IgD-negative memory B cell (primary cell): Measurements from ENCODE around the gene NCEH1. TPM values are rescaled to one million over a fixed set of nuclear protein-coding genes. Genes with fewer than 3 reads are reported as not detected.

Experiments used
- H3K27ac Mint-ChIP-seq, 3 donors: one replicate each; pipeline ENCODE4 v1.8.0; 2020 to 2022; ENCODE audit warnings: mild to moderate bottlenecking in 3 of 3, mixed read lengths in 3 of 3, moderate library complexity in 1 of 3
- H3K27me3 Mint-ChIP-seq: one replicate; pipeline ENCODE4 v1.8.0; 2021; ENCODE audit warnings: mixed read lengths
- H3K36me3 Mint-ChIP-seq: one replicate; pipeline ENCODE4 v1.8.0; 2020; ENCODE audit warnings: mild to moderate bottlenecking, mixed read lengths
- H3K4me1 Mint-ChIP-seq, 3 donors: one replicate each; pipeline ENCODE4 v1.8.0; 2020 to 2022; ENCODE audit warnings: mixed read lengths in 3 of 3, mild to moderate bottlenecking in 1 of 3
- H3K4me3 Mint-ChIP-seq, 4 donors: one replicate each; pipeline ENCODE4 v1.8.0; 2020 to 2022; ENCODE audit warnings: mild to moderate bottlenecking in 4 of 4, mixed read lengths in 4 of 4, moderate library complexity in 3 of 4
- H3K9me3 Mint-ChIP-seq, 3 donors: one replicate each; pipeline ENCODE4 v1.8.0; 2020 to 2021; ENCODE audit warnings: mixed read lengths in 3 of 3, mild to moderate bottlenecking in 1 of 3
- polyA plus RNA-seq: library from polyadenylated mRNA; unstranded; fragments of 300-500 nt; fragmentation: Illumina TruSeq; gene quantifications from one replicate; pipeline ENCODE4 v1.2.3, GENCODE V29; 2021

The NCEH1 gene
- polyA plus RNA-seq, 1 donor from 2014 or later: 4.5 TPM

DNA sequence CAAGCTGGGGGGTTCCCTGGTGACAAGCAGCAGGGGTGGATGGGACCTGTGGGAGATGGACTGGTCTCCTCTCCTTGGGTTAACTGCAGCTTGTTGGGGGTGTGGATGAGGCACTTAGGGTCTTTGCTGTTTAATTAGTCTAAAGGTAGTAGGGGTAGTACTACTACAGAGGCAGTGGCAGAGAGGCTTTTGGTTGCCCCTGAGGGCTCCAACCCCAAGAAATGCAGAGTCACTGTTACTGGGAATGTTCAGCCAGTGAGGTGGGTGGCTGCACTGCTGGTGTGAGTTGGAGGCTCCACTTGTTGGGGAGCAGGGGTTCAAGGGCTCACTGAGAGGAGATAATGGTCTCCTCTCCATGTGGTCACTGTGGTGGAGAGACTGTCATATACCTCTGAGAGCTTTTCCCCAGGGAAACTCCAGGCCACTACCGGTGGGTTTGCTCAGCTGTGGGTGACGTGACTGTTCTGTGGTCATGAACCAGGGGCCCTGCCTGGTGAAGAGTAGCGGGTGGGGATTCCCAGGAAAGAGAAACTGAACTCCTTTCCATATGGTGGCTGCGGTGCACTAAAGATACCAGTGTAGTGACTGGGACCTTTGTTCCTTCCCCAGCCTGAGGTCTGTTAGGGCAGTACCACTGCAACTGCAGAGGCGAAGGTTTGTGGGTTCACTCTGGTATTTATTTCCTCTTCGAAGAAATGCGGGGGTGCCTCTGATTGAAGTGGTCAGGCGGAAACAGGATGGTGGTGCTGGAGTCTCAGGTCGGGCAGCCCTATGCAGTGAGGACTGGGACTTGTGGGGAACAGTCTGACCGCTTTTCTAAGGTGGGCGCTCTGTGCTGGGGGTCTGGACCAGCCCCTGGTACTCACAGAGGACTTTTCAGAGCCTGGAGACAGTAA lies 118.7 kb downstream of the NCEH1 start:
- H3K36me3 Mint-ChIP-seq: no peaks in the 10 kb centered on the region
- peaks cover 0 to 3% (median 0%) of the 10 kb centered on the region in 3 donors for H3K9me3 Mint-ChIP-seq
- peaks cover 24 to 28% (median 25%) of the 10 kb centered on the region in 3 donors for H3K4me1 Mint-ChIP-seq

DNA sequence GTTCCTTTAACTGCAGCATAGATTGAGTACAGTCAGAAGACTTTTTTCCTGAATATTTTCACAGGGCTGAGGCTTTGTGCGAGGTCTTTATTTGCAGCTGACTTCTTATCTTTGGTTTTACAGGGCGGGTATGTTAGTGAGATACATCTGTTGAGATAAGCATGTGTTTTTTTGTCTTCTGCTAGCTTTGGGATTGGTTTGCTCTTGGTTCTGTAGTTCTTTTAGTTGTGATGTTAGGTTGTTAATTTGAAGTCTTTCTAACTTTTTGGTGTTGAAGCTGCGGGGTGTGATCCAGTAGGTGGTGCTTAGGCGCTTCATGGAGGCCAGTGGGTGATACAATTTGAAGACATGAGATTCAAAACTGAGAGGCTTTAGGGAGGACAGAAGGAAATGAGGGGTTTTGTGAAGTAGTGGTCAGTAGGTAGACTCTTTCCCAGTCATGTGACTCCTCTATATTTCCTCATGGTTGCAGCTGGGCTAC lies 119.7 kb downstream of the NCEH1 start:
- H3K9me3 Mint-ChIP-seq: peaks cover 0 to 3% (median 0%) of the 10 kb centered on the region in 3 donors
- peak overlapping the region in 1 of 4 donors; percentile 81 for H3K4me3 Mint-ChIP-seq
- peaks cover 24 to 32% (median 24%) of the 10 kb centered on the region in 3 donors for H3K4me1 Mint-ChIP-seq
- no peaks in the 10 kb centered on the region for H3K27me3 Mint-ChIP-seq
- no peaks in the 10 kb centered on the region for H3K36me3 Mint-ChIP-seq
- peak overlapping the region in 1 of 3 donors; percentile 29 for H3K27ac Mint-ChIP-seq

More for the DNA sequence above, 118.7 kb downstream of the NCEH1 start:
- H3K4me3 Mint-ChIP-seq: peak overlapping the region in 3 of 4 donors; percentile 41 to 60 (median 59)
- peak overlapping the region; percentile 24 to 71 (median 29) for H3K27ac Mint-ChIP-seq
- H3K27me3 Mint-ChIP-seq: no peaks in the 10 kb centered on the region

DNA sequence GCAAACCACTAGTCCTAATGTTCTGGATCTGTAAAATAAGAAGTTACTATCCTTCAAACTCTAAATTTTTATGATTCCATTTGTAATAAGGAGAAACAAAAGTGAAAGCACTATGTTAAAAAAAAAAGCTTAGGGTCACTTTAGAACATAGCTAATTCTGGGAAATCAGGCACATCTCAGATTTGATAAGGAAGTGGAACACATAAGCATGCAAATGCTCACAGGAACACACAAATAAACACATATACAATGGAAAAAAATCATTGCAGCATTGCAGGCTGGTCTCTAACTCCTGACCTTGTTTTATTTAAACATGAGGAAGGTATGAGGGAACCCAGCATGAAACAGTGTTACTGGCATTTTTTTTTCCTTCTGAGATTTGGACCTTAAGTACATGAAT lies 124.4 kb downstream of the NCEH1 start:
- Mint-ChIP-seq H3K27ac (no peak overlapping the region), H3K4me1 (peaks cover 6 to 16% (median 9%) of the 10 kb centered on the region in 3 donors), H3K4me3 (no peak overlapping the region)

DNA sequence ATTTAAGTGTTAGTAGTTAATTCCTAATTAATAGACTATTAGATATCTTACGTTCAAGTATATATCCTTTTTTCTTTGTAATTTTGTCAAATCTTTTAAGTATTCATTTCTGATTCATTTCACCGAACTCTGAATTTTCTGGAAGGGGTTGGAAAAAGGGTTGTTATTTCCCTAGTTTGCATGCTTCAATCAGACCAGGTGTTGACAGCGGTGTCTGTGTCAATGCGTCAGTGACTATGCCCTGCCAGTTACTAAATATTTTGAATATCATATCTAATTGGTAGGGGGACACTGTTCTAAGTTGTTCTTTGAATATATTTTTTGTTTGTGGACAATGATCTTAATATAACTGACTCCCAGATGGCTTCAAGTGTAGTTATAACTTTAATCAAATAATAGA lies 124.9 kb downstream of the NCEH1 start:
- H3K27me3 Mint-ChIP-seq: no peaks in the 10 kb centered on the region
- H3K36me3 Mint-ChIP-seq: no peaks in the 10 kb centered on the region
- H3K4me3 Mint-ChIP-seq: peak overlapping the region in 1 of 4 donors; percentile 23
- H3K4me1 Mint-ChIP-seq: peaks cover 8 to 17% (median 12%) of the 10 kb centered on the region in 3 donors
- H3K9me3 Mint-ChIP-seq: peaks cover 0 to 3% (median 0%) of the 10 kb centered on the region in 3 donors
- no peak overlapping the region for H3K27ac Mint-ChIP-seq

More for the DNA sequence above, 124.4 kb downstream of the NCEH1 start:
- no peaks in the 10 kb centered on the region for H3K36me3 Mint-ChIP-seq
- peaks cover 0 to 3% (median 0%) of the 10 kb centered on the region in 3 donors for H3K9me3 Mint-ChIP-seq
- H3K27me3 Mint-ChIP-seq: no peaks in the 10 kb centered on the region

DNA sequence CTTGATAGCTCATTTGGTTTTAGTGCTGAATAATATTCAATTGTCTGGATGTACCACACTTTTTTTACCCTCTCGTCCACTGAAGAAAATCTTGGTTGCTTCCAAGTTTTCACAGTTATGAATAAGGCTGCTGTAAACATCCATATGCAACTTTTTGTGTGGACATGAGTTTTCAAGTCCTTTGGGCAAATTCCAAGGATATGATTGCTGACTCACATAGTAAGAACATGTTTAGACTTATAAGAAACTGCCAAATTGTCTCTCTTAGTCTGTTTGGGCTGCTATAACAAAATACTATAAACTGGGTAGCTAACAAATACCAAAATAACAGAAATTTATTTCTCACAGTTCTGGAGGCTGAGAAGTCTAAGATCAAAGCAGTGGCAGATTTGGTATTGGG lies 128.2 kb downstream of the NCEH1 start:
- Mint-ChIP-seq H3K4me3 (no peak overlapping the region), H3K36me3 (no peaks in the 10 kb centered on the region), H3K27me3 (no peaks in the 10 kb centered on the region), H3K9me3 (no peaks in the 10 kb centered on the region), H3K4me1 (peaks cover 20 to 28% (median 26%) of the 10 kb centered on the region in 3 donors), H3K27ac (no peak overlapping the region)

DNA sequence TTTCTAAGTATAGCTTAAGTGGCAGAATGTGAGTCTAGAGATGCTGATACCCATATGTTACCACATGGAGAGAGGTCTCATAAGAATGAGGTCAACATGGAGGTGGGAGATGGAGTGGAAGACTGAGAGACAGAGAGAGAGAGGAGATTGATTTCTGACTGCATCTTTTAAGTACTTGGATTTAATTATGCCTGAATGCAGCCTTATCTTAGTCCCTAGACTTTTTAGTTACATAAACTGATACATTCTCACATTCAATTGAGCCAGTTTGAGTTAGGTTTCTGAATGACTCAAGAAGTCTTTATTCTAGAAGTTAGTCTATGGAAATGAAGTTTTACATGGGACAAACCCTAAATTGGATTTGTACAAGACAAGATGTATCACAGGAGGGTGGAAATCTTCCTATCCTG lies 129.1 kb downstream of the NCEH1 start:
- Mint-ChIP-seq H3K4me3 (no peak overlapping the region), H3K4me1 (peaks cover 20 to 26% (median 26%) of the 10 kb centered on the region in 3 donors), H3K27me3 (no peaks in the 10 kb centered on the region), H3K36me3 (no peaks in the 10 kb centered on the region), H3K9me3 (no peaks in the 10 kb centered on the region), H3K27ac (peak overlapping the region in 1 of 3 donors; percentile 65)

DNA sequence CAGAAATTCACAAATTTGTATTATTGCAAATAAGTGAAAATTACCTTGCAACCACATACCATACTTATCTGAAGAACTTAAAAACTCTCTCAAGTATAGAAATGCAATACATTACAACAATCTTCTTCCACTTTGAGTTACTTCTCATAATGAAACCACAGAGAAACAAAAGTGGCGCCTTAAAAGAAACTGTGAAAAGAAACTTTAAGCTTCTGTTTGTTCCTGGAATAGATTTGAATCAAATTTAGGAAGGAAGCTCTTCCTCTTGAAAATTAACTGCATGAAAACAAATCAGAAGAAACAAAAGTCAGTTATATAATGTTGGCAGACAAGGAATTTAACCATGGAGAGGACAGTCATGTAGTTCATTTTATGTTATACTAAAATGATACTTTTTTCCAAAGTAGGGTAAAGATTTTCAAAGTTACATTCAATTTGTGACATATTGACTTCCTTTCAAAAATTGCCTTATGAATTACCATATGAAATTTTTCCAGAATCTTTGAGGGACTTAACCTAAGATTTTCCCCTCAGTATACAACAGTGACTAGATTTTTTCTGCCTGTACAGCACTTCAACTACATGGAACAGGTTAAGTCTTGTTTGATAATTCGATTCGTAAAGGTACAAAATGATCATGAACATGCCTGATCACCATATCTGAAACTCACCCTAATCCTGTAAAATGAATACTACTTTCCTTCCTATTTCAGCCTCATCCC lies 130.0 kb downstream of the NCEH1 start:
- Mint-ChIP-seq H3K27ac (peak overlapping the region in 1 of 3 donors; percentile 81), H3K27me3 (no peaks in the 10 kb centered on the region), H3K36me3 (no peaks in the 10 kb centered on the region), H3K4me3 (peak overlapping the region in 1 of 4 donors; percentile 75), H3K4me1 (peaks cover 19 to 26% (median 20%) of the 10 kb centered on the region in 3 donors), H3K9me3 (no peaks in the 10 kb centered on the region)

Other genes with a start within 250 kb of the NCEH1 start
- 33.5 TPM for gene TNFSF10, start 187.6 kb downstream of the NCEH1 start, polyA plus RNA-seq
- 4.2 TPM for gene ECT2, start 39.7 kb upstream of the NCEH1 start, polyA plus RNA-seq